ENCODE data around the gene PRKAG2. TPM values are rescaled to one million over a fixed set of nuclear protein-coding genes. Genes with fewer than 3 reads are reported as not detected.
"Not testable (repeated sequence)": the region's sequence is repeated elsewhere in the genome, so short reads cannot be mapped to it uniquely, and the experiment has no call there.

The PRKAG2 gene
- total RNA-seq, 4 donors from 2014 or later: 19.5 to 30.8 (median 27.6) TPM

- Histone ChIP-seq H3K36me3 (no peaks in the 10 kb centered on the region), H3K4me1 (peaks cover 0 to 12% of the 10 kb centered on the region in 2 donors), H3K27me3 (no peaks in the 10 kb centered on the region), H3K9me3 (no peaks in the 10 kb centered on the region), H3K4me3 (replicated peaks in 1 of 3) (no peak overlapping the region), H3K27ac (no peak overlapping the region)
- DNase-seq: no peak
- no peak for TF ChIP-seq CTCF (IDR thresholded peaks at IDR 0.05)
- TF ChIP-seq POLR2A (IDR thresholded peaks at IDR 0.05): no peak
- 89 to 92% methylated on average over 8 of the region's 8 CpGs for WGBS, 2 donors
- intact Hi-C loops (cut with DNase I): no loop called here
These were observed 295.2 kb downstream of the PRKAG2 start for GRCh38 chr7:151581741-151582140.

- intact Hi-C loops (cut with DNase I): no loop called here
- DNase-seq: no peak
- 98 to 99% methylated on average over 2 of the region's 2 CpGs for WGBS, 2 donors
These were observed 297.3 kb downstream of the PRKAG2 start for GRCh38 chr7:151579644-151580043.

GRCh38 chr7:151575410-151575809, 301.5 kb downstream of the PRKAG2 start:
- no peak for DNase-seq
- 93% methylated on average over 7 of the region's 7 CpGs for WGBS, 2 donors

More at GRCh38 chr7:151579644-151580043, 297.3 kb downstream of the PRKAG2 start:
- H3K4me3 ChIP-seq (replicated peaks in 1 of 3): no peak overlapping the region
- H3K27ac ChIP-seq: no peak overlapping the region
- H3K9me3 ChIP-seq: no peaks in the 10 kb centered on the region
- peaks cover 5 to 16% of the 10 kb centered on the region in 2 donors for H3K4me1 ChIP-seq
- TF ChIP-seq POLR2A (IDR thresholded peaks at IDR 0.05) (no peak), CTCF (IDR thresholded peaks at IDR 0.05) (no peak)
- no peaks in the 10 kb centered on the region for H3K27me3 ChIP-seq
- no peaks in the 10 kb centered on the region for H3K36me3 ChIP-seq

GRCh38 chr7:151573046-151573445, 303.9 kb downstream of the PRKAG2 start:
- H3K27ac ChIP-seq; H3K4me3 ChIP-seq (replicated peaks in 1 of 3); DNase-seq; H3K36me3 ChIP-seq; H3K27me3 ChIP-seq; H3K9me3 ChIP-seq: not testable (repeated sequence)
- 93 to 95% methylated on average over 3 of the region's 3 CpGs for WGBS, 2 donors
- peaks cover 27 to 37% of the 10 kb centered on the region in 2 donors for H3K4me1 ChIP-seq
- intact Hi-C loops (cut with DNase I): loop anchor here (5.0 kb wide), 1 partner anchor 184 kb away; no protein-coding TSS in a partner anchor

More at GRCh38 chr7:151575410-151575809, 301.5 kb downstream of the PRKAG2 start:
- Histone ChIP-seq H3K36me3 (no peaks in the 10 kb centered on the region), H3K9me3 (no peaks in the 10 kb centered on the region), H3K4me1 (peaks cover 5 to 19% of the 10 kb centered on the region in 2 donors), H3K4me3 (replicated peaks in 1 of 3) (no peak overlapping the region), H3K27me3 (no peaks in the 10 kb centered on the region), H3K27ac (no peak overlapping the region)
- intact Hi-C loops (cut with DNase I): no loop called here
- TF ChIP-seq CTCF (IDR thresholded peaks at IDR 0.05): no peak
- TF ChIP-seq POLR2A (IDR thresholded peaks at IDR 0.05): no peak

- Histone ChIP-seq H3K36me3 (no peaks in the 10 kb centered on the region), H3K4me1 (peaks cover 30 to 34% of the 10 kb centered on the region in 2 donors), H3K27ac (no peak overlapping the region), H3K27me3 (no peaks in the 10 kb centered on the region), H3K4me3 (replicated peaks in 1 of 3) (no peak overlapping the region), H3K9me3 (no peaks in the 10 kb centered on the region)
- 94 to 97% methylated on average over 2 of the region's 2 CpGs for WGBS, 2 donors
- intact Hi-C loops (cut with DNase I): loop anchor here (5.0 kb wide), 1 partner anchor 185 kb away; no protein-coding TSS in a partner anchor
- TF ChIP-seq POLR2A (IDR thresholded peaks at IDR 0.05): no peak
- no peak for TF ChIP-seq CTCF (IDR thresholded peaks at IDR 0.05)
- DNase-seq: no peak
These were observed 304.8 kb downstream of the PRKAG2 start for GRCh38 chr7:151572136-151572535.

All from thyroid gland (tissue), 4 donors.